ENCODE measurements around the gene HOXA6. TPM values are rescaled to one million over a fixed set of nuclear protein-coding genes. Genes with fewer than 3 reads are reported as not detected.

The HOXA6 gene
- total RNA-seq, 1 donor from 2014 or later: not detected

DNA sequence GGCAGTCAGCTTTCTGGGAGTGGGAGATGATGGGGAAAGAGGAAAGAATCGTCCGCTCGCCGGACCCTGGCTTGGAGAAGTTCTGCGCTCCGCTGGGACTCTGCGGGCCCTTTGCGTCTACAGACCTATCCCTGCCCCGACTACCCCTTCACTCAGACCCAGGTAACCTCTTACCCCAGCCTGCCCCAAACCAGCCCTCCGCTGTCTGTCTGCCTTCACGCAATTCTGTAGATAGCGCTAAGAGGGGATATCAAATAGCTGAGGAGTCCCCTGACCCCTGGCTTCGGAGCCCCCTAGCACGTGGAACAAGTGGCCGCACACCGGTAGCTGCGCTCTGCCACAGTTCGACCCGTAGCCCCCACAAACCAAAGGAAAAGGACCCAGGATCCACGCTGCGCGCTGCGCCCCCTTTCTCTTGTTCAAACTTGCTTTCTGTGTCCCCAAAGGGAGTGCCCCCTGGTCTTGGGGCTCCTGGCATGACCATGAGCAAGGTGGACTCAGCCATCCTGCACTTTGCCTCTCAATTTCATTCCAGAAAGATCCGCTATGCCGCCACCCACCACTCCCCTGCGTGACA lies 24.0 kb downstream of the HOXA6 start:
- Mint-ChIP-seq H3K4me1 (ENCODE audit: unreplicated experiment) (peaks cover 31% of the 10 kb centered on the region), H3K9me3 (ENCODE audit: unreplicated experiment) (no peaks in the 10 kb centered on the region), H3K27me3 (ENCODE audit: unreplicated experiment) (peaks cover 41% of the 10 kb centered on the region), H3K4me3 (ENCODE audit: unreplicated experiment) (peak overlapping the region; percentile 19), H3K36me3 (ENCODE audit: low read depth, unreplicated experiment) (no peaks in the 10 kb centered on the region), H3K27ac (ENCODE audit: unreplicated experiment) (no peak overlapping the region)
- TF ChIP-seq, protein P1, sequence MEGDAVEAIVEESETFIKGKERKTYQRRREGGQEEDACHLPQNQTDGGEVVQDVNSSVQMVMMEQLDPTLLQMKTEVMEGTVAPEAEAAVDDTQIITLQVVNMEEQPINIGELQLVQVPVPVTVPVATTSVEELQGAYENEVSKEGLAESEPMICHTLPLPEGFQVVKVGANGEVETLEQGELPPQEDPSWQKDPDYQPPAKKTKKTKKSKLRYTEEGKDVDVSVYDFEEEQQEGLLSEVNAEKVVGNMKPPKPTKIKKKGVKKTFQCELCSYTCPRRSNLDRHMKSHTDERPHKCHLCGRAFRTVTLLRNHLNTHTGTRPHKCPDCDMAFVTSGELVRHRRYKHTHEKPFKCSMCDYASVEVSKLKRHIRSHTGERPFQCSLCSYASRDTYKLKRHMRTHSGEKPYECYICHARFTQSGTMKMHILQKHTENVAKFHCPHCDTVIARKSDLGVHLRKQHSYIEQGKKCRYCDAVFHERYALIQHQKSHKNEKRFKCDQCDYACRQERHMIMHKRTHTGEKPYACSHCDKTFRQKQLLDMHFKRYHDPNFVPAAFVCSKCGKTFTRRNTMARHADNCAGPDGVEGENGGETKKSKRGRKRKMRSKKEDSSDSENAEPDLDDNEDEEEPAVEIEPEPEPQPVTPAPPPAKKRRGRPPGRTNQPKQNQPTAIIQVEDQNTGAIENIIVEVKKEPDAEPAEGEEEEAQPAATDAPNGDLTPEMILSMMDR (IDR thresholded peaks at IDR 0.05; ENCODE audit: unreplicated experiment): no peak
- DNase-seq (ENCODE audit: low spot score): no peak

DNA sequence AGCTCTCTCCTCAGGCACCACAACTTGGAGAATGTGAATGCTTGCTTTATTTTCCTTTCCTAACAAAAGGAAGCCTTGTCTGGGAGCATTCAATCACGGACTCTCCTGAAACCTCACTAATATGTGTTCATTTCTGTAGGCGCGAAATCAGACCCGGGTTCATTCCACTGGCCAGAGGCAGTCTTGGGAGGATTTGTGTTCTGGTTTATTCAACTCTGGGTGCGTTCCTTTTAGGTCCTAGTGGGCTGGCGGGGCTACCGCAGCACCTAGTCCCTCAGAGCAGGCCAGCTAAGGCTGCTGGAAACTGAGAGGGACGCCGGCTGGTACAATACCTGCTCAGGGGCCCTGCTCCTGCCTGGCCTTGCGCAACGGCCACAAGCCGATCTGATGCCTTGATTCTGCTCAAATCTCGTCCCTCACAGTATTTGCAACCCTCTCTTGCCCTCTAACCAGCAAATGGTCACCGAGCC lies 24.5 kb downstream of the HOXA6 start:
- DNase-seq (ENCODE audit: low spot score): no peak
- H3K36me3 Mint-ChIP-seq (ENCODE audit: low read depth, unreplicated experiment): no peaks in the 10 kb centered on the region
- no peak overlapping the region for H3K27ac Mint-ChIP-seq (ENCODE audit: unreplicated experiment)
- peaks cover 34% of the 10 kb centered on the region for H3K4me1 Mint-ChIP-seq (ENCODE audit: unreplicated experiment)
- no peak overlapping the region for H3K4me3 Mint-ChIP-seq (ENCODE audit: unreplicated experiment)
- H3K27me3 Mint-ChIP-seq (ENCODE audit: unreplicated experiment): peaks cover 39% of the 10 kb centered on the region
- H3K9me3 Mint-ChIP-seq (ENCODE audit: unreplicated experiment): no peaks in the 10 kb centered on the region
- TF ChIP-seq, protein P1 (IDR thresholded peaks at IDR 0.05; ENCODE audit: unreplicated experiment): no peak

DNA sequence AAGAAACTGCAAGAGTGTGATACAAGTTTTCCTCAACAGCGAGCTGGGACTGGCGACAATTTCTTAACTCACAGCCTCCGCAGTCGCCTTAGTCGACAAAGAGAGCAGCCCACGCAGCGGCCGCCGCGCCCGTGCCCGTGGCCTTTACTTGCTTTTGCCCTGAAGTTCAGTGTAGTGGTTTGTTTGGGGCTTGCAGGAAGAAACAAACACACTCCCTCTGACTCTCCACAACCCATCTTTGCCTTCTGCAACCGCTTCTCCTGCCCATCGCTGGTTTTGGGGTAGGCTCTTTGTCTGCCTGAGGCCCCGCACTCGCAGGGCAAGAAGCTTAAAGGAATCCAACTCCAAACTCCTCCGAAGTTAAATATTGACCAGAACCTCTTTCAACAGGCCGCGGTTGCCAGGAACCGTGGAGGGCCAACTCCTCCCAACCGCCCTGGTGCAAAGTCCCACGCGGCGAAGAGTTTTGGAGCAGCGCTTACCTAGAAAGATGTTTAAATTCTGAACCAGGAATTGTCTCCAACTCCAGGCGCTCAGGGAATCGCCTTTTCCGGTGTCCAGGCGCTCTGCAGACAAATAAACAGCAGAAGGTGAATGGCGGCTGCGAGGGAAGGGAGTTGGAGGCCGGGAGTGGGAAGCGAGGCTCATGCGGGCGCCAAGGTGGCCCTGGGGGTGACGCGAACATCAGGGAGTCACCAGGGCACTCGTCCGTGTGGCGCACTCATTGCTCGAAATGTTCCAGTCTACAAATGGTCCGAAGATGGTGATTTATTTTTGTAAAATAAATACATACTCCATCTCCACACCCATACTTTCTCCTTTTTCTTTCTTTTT lies 25.3 kb downstream of the HOXA6 start:
- Mint-ChIP-seq H3K27me3 (ENCODE audit: unreplicated experiment) (peaks cover 43% of the 10 kb centered on the region), H3K27ac (ENCODE audit: unreplicated experiment) (peak overlapping the region; percentile 14), H3K9me3 (ENCODE audit: unreplicated experiment) (no peaks in the 10 kb centered on the region), H3K4me1 (ENCODE audit: unreplicated experiment) (peaks cover 37% of the 10 kb centered on the region), H3K36me3 (ENCODE audit: low read depth, unreplicated experiment) (no peaks in the 10 kb centered on the region), H3K4me3 (ENCODE audit: unreplicated experiment) (peak overlapping the region; percentile 23)
- DNase-seq (ENCODE audit: low spot score): no peak
- TF ChIP-seq, protein P1 (IDR thresholded peaks at IDR 0.05; ENCODE audit: unreplicated experiment): no peak

DNA sequence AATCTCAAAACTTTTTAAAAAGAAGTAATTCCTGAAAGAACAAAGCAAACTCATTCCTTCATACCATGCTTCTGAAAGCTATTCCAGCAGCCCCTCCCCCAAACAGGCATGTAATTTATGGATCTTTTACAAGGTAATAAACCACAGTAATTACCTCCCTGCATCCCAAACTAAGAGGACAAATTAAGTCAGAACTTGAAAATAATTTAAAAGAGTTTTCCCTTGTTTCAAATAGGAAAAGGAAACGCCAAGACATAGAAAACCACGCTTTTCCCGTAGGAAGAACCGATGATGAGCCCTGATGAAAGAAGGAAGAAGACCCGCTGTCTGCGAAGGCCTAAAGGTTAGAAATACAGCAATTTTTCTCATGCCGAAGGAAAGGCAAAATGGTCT lies 25.9 kb downstream of the HOXA6 start:
- H3K9me3 Mint-ChIP-seq (ENCODE audit: unreplicated experiment): no peaks in the 10 kb centered on the region
- H3K27me3 Mint-ChIP-seq (ENCODE audit: unreplicated experiment): peaks cover 46% of the 10 kb centered on the region
- H3K36me3 Mint-ChIP-seq (ENCODE audit: low read depth, unreplicated experiment): no peaks in the 10 kb centered on the region
- peak overlapping the region; percentile 23 for H3K4me3 Mint-ChIP-seq (ENCODE audit: unreplicated experiment)
- peaks cover 37% of the 10 kb centered on the region for H3K4me1 Mint-ChIP-seq (ENCODE audit: unreplicated experiment)
- DNase-seq (ENCODE audit: low spot score): no peak
- H3K27ac Mint-ChIP-seq (ENCODE audit: unreplicated experiment): peak overlapping the region; percentile 14
- TF ChIP-seq, protein P1 (IDR thresholded peaks at IDR 0.05; ENCODE audit: unreplicated experiment): no peak

DNA sequence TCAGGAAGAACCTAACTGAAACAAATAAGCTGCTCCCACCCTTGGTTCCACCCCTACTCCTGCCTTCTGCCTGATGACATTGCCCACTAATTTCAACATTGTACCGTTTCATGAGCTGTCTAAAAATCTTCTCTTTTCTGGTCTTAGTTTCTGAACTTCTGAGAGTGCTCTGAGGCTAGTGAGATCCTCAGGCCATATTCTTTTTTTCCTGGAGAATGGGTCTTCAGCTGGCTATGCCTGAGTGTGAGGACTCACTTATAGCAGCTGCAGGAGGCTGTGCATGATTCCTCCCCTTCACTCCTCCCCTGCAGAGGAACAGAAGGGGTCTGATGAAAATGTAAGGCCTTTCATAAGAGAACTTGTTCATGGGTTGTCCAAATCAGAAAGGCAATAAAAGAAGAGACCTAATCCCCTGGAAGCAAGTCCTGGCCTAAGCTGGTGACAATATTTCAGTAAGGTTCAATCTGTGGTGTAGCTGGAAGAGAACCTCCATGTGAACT lies 28.1 kb downstream of the HOXA6 start:
- peaks cover 35% of the 10 kb centered on the region for H3K4me1 Mint-ChIP-seq (ENCODE audit: unreplicated experiment)
- DNase-seq (ENCODE audit: low spot score): no peak
- no peaks in the 10 kb centered on the region for H3K9me3 Mint-ChIP-seq (ENCODE audit: unreplicated experiment)
- H3K4me3 Mint-ChIP-seq (ENCODE audit: unreplicated experiment): peak overlapping the region; percentile 27
- peaks cover 45% of the 10 kb centered on the region for H3K27me3 Mint-ChIP-seq (ENCODE audit: unreplicated experiment)
- no peaks in the 10 kb centered on the region for H3K36me3 Mint-ChIP-seq (ENCODE audit: low read depth, unreplicated experiment)
- TF ChIP-seq, protein P1 (IDR thresholded peaks at IDR 0.05; ENCODE audit: unreplicated experiment): no peak
- no peak overlapping the region for H3K27ac Mint-ChIP-seq (ENCODE audit: unreplicated experiment)

All from endothelial cell (in vitro differentiated cells).